ENCODE measurements around the gene PDE9A. TPM values are rescaled to one million over a fixed set of nuclear protein-coding genes. Genes with fewer than 3 reads are reported as not detected.

PDE9A gene
- total RNA-seq, 1 donor from 2014 or later: 12.3 TPM

GRCh38 chr21:42655796-42656770, 2.7 kb downstream of the PDE9A start:
- Mint-ChIP-seq H3K36me3 (ENCODE audit: unreplicated experiment) (no peaks in the 10 kb centered on the region), H3K4me3 (ENCODE audit: unreplicated experiment) (no peak overlapping the region), H3K27me3 (ENCODE audit: unreplicated experiment) (peaks cover 13% of the 10 kb centered on the region), H3K9me3 (ENCODE audit: unreplicated experiment) (no peaks in the 10 kb centered on the region), H3K27ac (ENCODE audit: unreplicated experiment) (no peak overlapping the region), H3K4me1 (ENCODE audit: unreplicated experiment) (peaks cover 28% of the 10 kb centered on the region)
- TF ChIP-seq CTCF (IDR thresholded peaks at IDR 0.05): no peak
- DNase-seq (ENCODE audit: extremely low spot score, unreplicated experiment): no peak

GRCh38 chr21:42656872-42657271, 3.5 kb downstream of the PDE9A start:
- no peak overlapping the region for H3K4me3 Mint-ChIP-seq (ENCODE audit: unreplicated experiment)
- TF ChIP-seq CTCF (IDR thresholded peaks at IDR 0.05): no peak
- H3K27me3 Mint-ChIP-seq (ENCODE audit: unreplicated experiment): peaks cover 8% of the 10 kb centered on the region
- no peaks in the 10 kb centered on the region for H3K9me3 Mint-ChIP-seq (ENCODE audit: unreplicated experiment)
- H3K36me3 Mint-ChIP-seq (ENCODE audit: unreplicated experiment): no peaks in the 10 kb centered on the region
- no peak overlapping the region for H3K27ac Mint-ChIP-seq (ENCODE audit: unreplicated experiment)
- H3K4me1 Mint-ChIP-seq (ENCODE audit: unreplicated experiment): peaks cover 27% of the 10 kb centered on the region
- no peak for DNase-seq (ENCODE audit: extremely low spot score, unreplicated experiment)

- TF ChIP-seq CTCF (IDR thresholded peaks at IDR 0.05): no peak
- Mint-ChIP-seq H3K9me3 (ENCODE audit: unreplicated experiment) (no peaks in the 10 kb centered on the region), H3K27me3 (ENCODE audit: unreplicated experiment) (peaks cover 8% of the 10 kb centered on the region), H3K4me3 (ENCODE audit: unreplicated experiment) (no peak overlapping the region), H3K36me3 (ENCODE audit: unreplicated experiment) (no peaks in the 10 kb centered on the region), H3K27ac (ENCODE audit: unreplicated experiment) (no peak overlapping the region), H3K4me1 (ENCODE audit: unreplicated experiment) (peaks cover 22% of the 10 kb centered on the region)
- DNase-seq (ENCODE audit: extremely low spot score, unreplicated experiment): no peak
These were observed 4.4 kb downstream of the PDE9A start for GRCh38 chr21:42657676-42658319.

- Mint-ChIP-seq H3K27me3 (ENCODE audit: unreplicated experiment) (peaks cover 8% of the 10 kb centered on the region), H3K36me3 (ENCODE audit: unreplicated experiment) (no peaks in the 10 kb centered on the region), H3K4me1 (ENCODE audit: unreplicated experiment) (peaks cover 19% of the 10 kb centered on the region), H3K9me3 (ENCODE audit: unreplicated experiment) (no peaks in the 10 kb centered on the region), H3K4me3 (ENCODE audit: unreplicated experiment) (no peak overlapping the region), H3K27ac (ENCODE audit: unreplicated experiment) (no peak overlapping the region)
- DNase-seq (ENCODE audit: extremely low spot score, unreplicated experiment): no peak
- TF ChIP-seq CTCF (IDR thresholded peaks at IDR 0.05): no peak
These were observed 5.1 kb downstream of the PDE9A start for GRCh38 chr21:42658320-42659105.
